A549 treated with Mapracorat at 1 μM for 4 hours (cell line): Measurements from ENCODE around the gene FMNL1. TPM values are rescaled to one million over a fixed set of nuclear protein-coding genes. Genes with fewer than 3 reads are reported as not detected.

Source experiments
- total RNA-seq: library from RNA; stranded (reverse); fragments of 200-300 nt; extraction: Qiagen RNA extraction; gene quantifications from 5 replicates; pipeline ENCODE4 v1.2.3, GENCODE V29; 2022

Gene FMNL1
- total RNA-seq: 29.3 to 36.7 TPM (median 35.7 TPM) in 5 replicates

GRCh38 chr17:45221081-45222013 lies at the start of gene FMNL1:
Gene FMNL1, plus strand, starts transcription at chr17:45221885. Its CDS starts 240 bp downstream, at chr17:45222125.

DNA sequence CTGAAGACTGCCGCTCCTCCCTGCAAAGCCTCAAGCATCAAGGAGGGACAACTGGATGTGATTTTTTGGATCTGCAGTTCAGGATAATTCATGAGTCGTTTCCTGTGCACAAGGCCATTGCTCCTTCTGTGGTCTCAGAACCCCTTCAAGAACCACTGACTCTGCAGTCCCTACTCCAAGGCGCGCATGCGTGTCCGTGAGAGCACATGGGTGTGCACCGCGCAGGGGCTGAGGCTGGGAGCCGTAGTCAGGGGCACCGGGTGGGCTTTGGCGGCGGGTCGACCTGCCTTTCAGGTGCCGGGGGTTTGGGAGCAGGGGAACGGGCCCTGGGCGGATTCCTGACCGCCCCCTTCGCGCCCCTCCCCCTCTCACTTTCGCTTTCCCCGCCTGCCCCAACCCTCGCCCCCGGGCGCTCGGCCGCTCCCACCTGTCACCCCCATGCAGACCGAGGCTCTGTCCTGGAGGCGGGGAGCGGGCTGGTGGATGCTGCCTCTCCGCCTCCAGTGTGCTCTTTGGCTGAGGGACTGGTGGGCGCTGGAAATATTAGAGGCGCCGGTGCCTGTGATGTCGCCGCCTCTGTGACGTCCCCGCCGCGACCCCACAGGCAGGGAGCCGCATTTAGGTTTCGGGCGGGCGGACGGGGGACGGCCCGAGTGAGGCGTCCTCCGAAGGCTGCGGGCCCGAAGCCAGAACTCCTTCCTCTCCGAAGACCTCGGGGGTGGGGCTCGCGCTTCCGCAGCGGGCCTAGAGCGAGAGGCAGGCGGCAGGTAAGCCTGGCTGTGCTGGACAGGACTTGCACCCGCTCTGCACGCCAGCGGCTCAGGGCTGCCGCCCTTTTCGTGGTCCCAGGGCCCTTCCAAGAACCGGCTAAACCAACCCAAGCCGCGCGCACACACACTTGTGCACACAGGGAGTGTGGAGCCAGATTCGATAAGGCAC lies 40.2 kb downstream of the FMNL1 start, which contains the start of gene SPATA32:
TSS of gene SPATA32 (minus strand) at position 518 of the 939 bp plus-strand sequence. CDS start at position 440, 78 bp downstream.

Other genes starting within 250 kb of the FMNL1 start
- 14.5 to 19.0 TPM (median 18.0 TPM) in 5 replicates for gene DCAKD, start 170.3 kb upstream of the FMNL1 start, total RNA-seq
- gene NMT1, start 160.6 kb upstream of the FMNL1 start, total RNA-seq: 174 to 303 TPM (median 184 TPM) in 5 replicates
- gene PLCD3, start 89.4 kb upstream of the FMNL1 start, total RNA-seq: 148 to 196 TPM (median 180 TPM) in 5 replicates
- 6.0 to 8.5 TPM (median 8.2 TPM) in 5 replicates for gene ACBD4, start 86.2 kb upstream of the FMNL1 start, total RNA-seq
- 40.6 to 48.2 TPM (median 43.3 TPM) in 5 replicates for gene HEXIM1, start 73.4 kb upstream of the FMNL1 start, total RNA-seq
- 12.6 to 19.7 TPM (median 13.9 TPM) in 5 replicates for gene HEXIM2, start 60.0 kb upstream of the FMNL1 start, total RNA-seq
- gene SPATA32, start 40.2 kb downstream of the FMNL1 start, total RNA-seq: 0.07 to 0.24 TPM (median 0.19 TPM) in 5 replicates
- 35.6 to 67.4 TPM (median 48.8 TPM) in 5 replicates for gene MAP3K14, start 95.1 kb downstream of the FMNL1 start, total RNA-seq
- gene ARHGAP27, start 211.0 kb downstream of the FMNL1 start, total RNA-seq: 10.5 to 17.7 TPM (median 16.3 TPM) in 5 replicates